SU-DHL-6 (cell line): ENCODE measurements around the gene ICA1.

Experiments
- H2AFZ ChIP-seq: fragments of 200-600 bp; sonication (generic); 2 replicates; pipeline ENCODE4 v1.6.1; 2014; ENCODE audit warnings: low read depth, mild to moderate bottlenecking, moderate library complexity, mixed read lengths, antibody characterized with exemption, low read length; ENCODE audit not compliant: severe bottlenecking
- H3F3A ChIP-seq: fragments of 200-600 bp; shearing (Covaris generic); 2 replicates; pipeline ENCODE4 v1.6.0; 2016; ENCODE audit warnings: antibody characterized with exemption, mild to moderate bottlenecking; ENCODE audit not compliant: insufficient read depth
- H3K27ac ChIP-seq: fragments of 200-600 bp; sonication (generic); 2 replicates; pipeline ENCODE4 v1.5.1; 2016; ENCODE audit warnings: low read depth, mild to moderate bottlenecking, low read length, moderate library complexity, mixed read lengths
- H3K27me3 ChIP-seq: fragments of 200-600 bp; sonication (generic), shearing (Covaris generic); 2 replicates; pipeline ENCODE4 v1.6.0; 2014; ENCODE audit warnings: mild to moderate bottlenecking, low read length
- H3K36me3 ChIP-seq: fragments of 200-600 bp; sonication (generic); 2 replicates; pipeline ENCODE4 v1.6.1; 2014; ENCODE audit warnings: mild to moderate bottlenecking, low read length, mixed read lengths
- H3K4me2 ChIP-seq: fragments of 300-600, 200-600 bp; shearing (Covaris generic), sonication (generic); 2 replicates; pipeline ENCODE4 v1.6.0; 2014; ENCODE audit warnings: low read length, low read depth, mild to moderate bottlenecking; ENCODE audit not compliant: poor library complexity, severe bottlenecking
- H3K4me3 ChIP-seq: fragments of 200-600 bp; sonication (generic); 2 replicates; pipeline ENCODE4 v1.5.1; 2014; ENCODE audit warnings: antibody characterized with exemption, low read length, mild to moderate bottlenecking, mixed read lengths; ENCODE audit not compliant: insufficient read depth, poor library complexity, severe bottlenecking
- H3K79me2 ChIP-seq: fragments of 200-600 bp; sonication (generic); 2 replicates; pipeline ENCODE4 v1.6.1; 2014; ENCODE audit warnings: mild to moderate bottlenecking, low read length, moderate library complexity; ENCODE audit not compliant: insufficient read depth
- H3K9ac ChIP-seq: fragments of 200-600 bp; sonication (generic); 2 replicates; pipeline ENCODE4 v1.7.0; 2014; ENCODE audit warnings: mild to moderate bottlenecking, low read length
- H3K9me2 ChIP-seq: fragments of 200-600 bp; sonication (generic); replicated peaks from 2 replicates; pipeline ENCODE4 v1.6.1; 2014; ENCODE audit warnings: low read length; ENCODE audit not compliant: insufficient read depth
- H3K9me3 ChIP-seq: fragments of 200-600 bp; sonication (generic); 2 replicates; pipeline ENCODE4 v1.6.1; 2014; ENCODE audit warnings: low read length, mixed read lengths; ENCODE audit not compliant: insufficient read depth
- H4K20me1 ChIP-seq: fragments of 200-600 bp; sonication (generic); 2 replicates; pipeline ENCODE4 v1.6.1; 2014; ENCODE audit warnings: low read depth, mild to moderate bottlenecking, antibody characterized with exemption, low read length, moderate library complexity, mixed read lengths
- CTCF ChIP-seq: fragments of 200-600 bp; sonication (generic); IDR thresholded peaks from one replicate; pipeline ENCODE4 v1.5.1; 2017; ENCODE audit warnings: antibody characterized with exemption, mild to moderate bottlenecking, low read length, moderate library complexity; ENCODE audit not compliant: insufficient read depth, poor library complexity, severe bottlenecking
- EZH2phosphoT487 ChIP-seq: fragments of 200-600 bp; sonication (generic), shearing (Covaris generic); conservative IDR thresholded peaks from 2 replicates; pipeline ENCODE4 v1.6.1; 2018; ENCODE audit warnings: mild to moderate bottlenecking, antibody characterized with exemption, low read length, moderate library complexity, mixed read lengths

The ICA1 gene

GRCh38 chr7:8160779-8161345 is 101.1 kb downstream of the ICA1 start:
- H3K4me3 ChIP-seq, result no peak overlapping the region
- H3K36me3 ChIP-seq, result no peaks in the 10 kb centered on the region
- TF ChIP-seq CTCF (no peak), EZH2phosphoT487 (no peak)
- no peaks in the 10 kb centered on the region for H3K9me3 ChIP-seq
- H4K20me1 ChIP-seq, result no peaks in the 10 kb centered on the region
- H3K27ac ChIP-seq, result no peak overlapping the region
- H2AFZ ChIP-seq, result no peak overlapping the region
- H3K27me3 ChIP-seq, result no peaks in the 10 kb centered on the region
- H3K9ac ChIP-seq, result no peak overlapping the region
- no peaks in the 10 kb centered on the region for H3K79me2 ChIP-seq
- H3K4me2 ChIP-seq, result no peak overlapping the region
- no peaks in the 10 kb centered on the region for H3K9me2 ChIP-seq
- H3F3A ChIP-seq, result no peaks in the 10 kb centered on the region

GRCh38 chr7:8160250-8160649 is 101.7 kb downstream of the ICA1 start:
- H3K4me3 ChIP-seq, result no peak overlapping the region
- H3K4me2 ChIP-seq, result no peak overlapping the region
- H3K27ac ChIP-seq, result no peak overlapping the region
- TF ChIP-seq CTCF (no peak), EZH2phosphoT487 (no peak)
- H3K9me3 ChIP-seq, result no peaks in the 10 kb centered on the region
- no peaks in the 10 kb centered on the region for H3K9me2 ChIP-seq
- no peak overlapping the region for H2AFZ ChIP-seq
- no peaks in the 10 kb centered on the region for H3F3A ChIP-seq
- H4K20me1 ChIP-seq, result no peaks in the 10 kb centered on the region
- no peaks in the 10 kb centered on the region for H3K27me3 ChIP-seq
- no peaks in the 10 kb centered on the region for H3K79me2 ChIP-seq
- no peaks in the 10 kb centered on the region for H3K36me3 ChIP-seq
- no peak overlapping the region for H3K9ac ChIP-seq

- no peak overlapping the region for H3K4me3 ChIP-seq
- H2AFZ ChIP-seq, result no peak overlapping the region
- no peak overlapping the region for H3K9ac ChIP-seq
- no peak overlapping the region for H3K27ac ChIP-seq
- H4K20me1 ChIP-seq, result no peaks in the 10 kb centered on the region
- H3K36me3 ChIP-seq, result no peaks in the 10 kb centered on the region
- no peaks in the 10 kb centered on the region for H3K79me2 ChIP-seq
- H3K27me3 ChIP-seq, result no peaks in the 10 kb centered on the region
- TF ChIP-seq CTCF, result no peak
- no peak for TF ChIP-seq EZH2phosphoT487
- no peaks in the 10 kb centered on the region for H3F3A ChIP-seq
- H3K9me2 ChIP-seq, result no peaks in the 10 kb centered on the region
- H3K4me2 ChIP-seq, result no peak overlapping the region
- no peaks in the 10 kb centered on the region for H3K9me3 ChIP-seq
Observed at GRCh38 chr7:8159595-8159994, 102.4 kb downstream of the ICA1 start.
